Right kidney (tissue), 1 donor: ENCODE results near the gene NUDCD3.

Source experiments
- DNase-seq: peaks from one replicate; pipeline ENCODE4 v3.0.0-alpha.2; 2016

Gene NUDCD3

GRCh38 chr7:44383566-44383965 lies 106.9 kb downstream of the NUDCD3 start:
- DNase-seq = no peak

- DNase-seq = no peak
Measured at GRCh38 chr7:44382459-44383265, 107.8 kb downstream of the NUDCD3 start.

GRCh38 chr7:44381494-44382220 lies 108.8 kb downstream of the NUDCD3 start:
- no peak for DNase-seq

GRCh38 chr7:44380831-44381493 lies 109.5 kb downstream of the NUDCD3 start:
- no peak for DNase-seq

- no peak for DNase-seq
Measured at GRCh38 chr7:44380189-44380830, 110.1 kb downstream of the NUDCD3 start.

- no peak for DNase-seq
Measured at GRCh38 chr7:44379366-44380188, 110.9 kb downstream of the NUDCD3 start.

GRCh38 chr7:44378744-44379143 lies 111.7 kb downstream of the NUDCD3 start:
- no peak for DNase-seq

GRCh38 chr7:44377681-44378421 lies 112.6 kb downstream of the NUDCD3 start:
- no peak for DNase-seq

- no peak for DNase-seq
Measured at GRCh38 chr7:44377134-44377463, 113.4 kb downstream of the NUDCD3 start.

GRCh38 chr7:44376429-44377133 lies 113.9 kb downstream of the NUDCD3 start:
- no peak for DNase-seq

GRCh38 chr7:44375926-44376342 lies 114.5 kb downstream of the NUDCD3 start:
- DNase-seq = no peak

GRCh38 chr7:44375236-44375699 lies 115.2 kb downstream of the NUDCD3 start:
- DNase-seq = no peak

- DNase-seq = no peak
Measured at GRCh38 chr7:44374007-44374763, 116.3 kb downstream of the NUDCD3 start.

- no peak for DNase-seq
Measured at GRCh38 chr7:44373418-44373740, 117.1 kb downstream of the NUDCD3 start.

GRCh38 chr7:44372560-44373417 lies 117.7 kb downstream of the NUDCD3 start:
- no peak for DNase-seq

- DNase-seq = no peak
Measured at GRCh38 chr7:44368885-44369284, 121.6 kb downstream of the NUDCD3 start.

- DNase-seq = no peak
Measured at GRCh38 chr7:44368455-44368854, 122.0 kb downstream of the NUDCD3 start.

GRCh38 chr7:44367475-44368043 lies 122.9 kb downstream of the NUDCD3 start:
- no peak for DNase-seq
